HEK293T (cell line): ENCODE measurements around the gene TRIM47.

Source experiments
- ARNT ChIP-seq: fragments of 450-650 bp; IDR thresholded peaks from 2 replicates; pipeline ENCODE4 v1.6.1; 2017; ENCODE audit warnings: mild to moderate bottlenecking
- BHLHE40 ChIP-seq: fragments of 450-650 bp; IDR thresholded peaks from 2 replicates; pipeline ENCODE4 v1.6.1; 2016; ENCODE audit warnings: mild to moderate bottlenecking, moderate library complexity, borderline replicate concordance
- ELF4 ChIP-seq: fragments of 450-650 bp; IDR thresholded peaks from 2 replicates; pipeline ENCODE4 v1.6.1; 2017; ENCODE audit warnings: antibody characterized with exemption
- FOXA1 ChIP-seq: fragments of 450-650 bp; IDR thresholded peaks from 2 replicates; pipeline ENCODE4 v1.6.1; 2016; ENCODE audit warnings: mild to moderate bottlenecking
- FOXK2 ChIP-seq: fragments of 450-650 bp; IDR thresholded peaks from 2 replicates; pipeline ENCODE4 v1.6.1; 2016; ENCODE audit warnings: mild to moderate bottlenecking
- FOXM1 ChIP-seq: fragments of 450-650 bp; IDR thresholded peaks from 2 replicates; pipeline ENCODE4 v1.6.1; 2017; ENCODE audit warnings: mild to moderate bottlenecking, borderline replicate concordance
- LEF1 ChIP-seq: fragments of 450-650 bp; IDR thresholded peaks from 2 replicates; pipeline ENCODE4 v1.6.1; 2017; ENCODE audit warnings: mild to moderate bottlenecking, borderline replicate concordance
- NFRKB ChIP-seq: fragments of 450-650 bp; IDR thresholded peaks from 2 replicates; pipeline ENCODE4 v1.6.1; 2016; ENCODE audit warnings: mild to moderate bottlenecking, moderate library complexity
- PKNOX1 ChIP-seq: fragments of 450-650 bp; IDR thresholded peaks from 2 replicates; pipeline ENCODE4 v1.6.1; 2016
- SP1 ChIP-seq: fragments of 450-650 bp; IDR thresholded peaks from 2 replicates; pipeline ENCODE4 v1.6.1; 2017
- SUZ12 ChIP-seq: fragments of 450-650 bp; IDR thresholded peaks from 2 replicates; pipeline ENCODE4 v1.6.1; 2016; ENCODE audit warnings: mild to moderate bottlenecking
- TARDBP ChIP-seq: fragments of 450-650 bp; IDR thresholded peaks from 2 replicates; pipeline ENCODE4 v1.6.1; 2016
- ZNF384 ChIP-seq: fragments of 450-650 bp; IDR thresholded peaks from 2 replicates; pipeline ENCODE4 v1.6.1; 2016

GRCh38 chr17:75826561-75827307, 51.6 kb downstream of the TRIM47 start:
- TF ChIP-seq ELF4 (no peak), FOXM1 (no peak), NFRKB (no peak), BHLHE40 (no peak), ARNT (no peak), SUZ12 (no peak), LEF1 (no peak), TARDBP (no peak), ZNF384 (no peak), SP1 (no peak), FOXK2 (no peak), PKNOX1 (no peak), FOXA1 (no peak)
